Left colon (tissue), 2 donors: ENCODE measurements around the gene ZC3HAV1. TPM values are rescaled to one million over a fixed set of nuclear protein-coding genes. Genes with fewer than 3 reads are reported as not detected.
"Not testable (repeated sequence)": the region's sequence is repeated elsewhere in the genome, so short reads cannot be mapped to it uniquely, and the experiment has no call there.

Experiments
- ATAC-seq: fragments of 200-7000 bp; cut with Tn5 transposase; one replicate; pipeline ENCODE4 v1.9.1; 2020; ENCODE audit warnings: mild to moderate bottlenecking, moderate library complexity
- DNase-seq, 2 donors: peaks; one replicate each; pipeline ENCODE4 v3.0.0-alpha.2; 2020
- intact Hi-C, 2 donors: fragments of 100-400 bp; cut with DNase I in 1 of 2; cut with micrococcal nuclease in 1 of 2; formaldehyde crosslinking; loops; one replicate each; pipeline versions ENCODE4 v1.11.2 to v1.14.0; 2022; cut with DNase I, micrococcal nuclease
- long read RNA-seq: library from polyadenylated mRNA; unstranded; transcript quantifications from one replicate; pipeline ENCODE4 v2.0.0, GENCODE V29; 2021
- total RNA-seq, 2 donors: library from RNA; stranded (reverse); fragmentation: NEBNext Ultra II Directional; extraction: Animal tissue kit (Norgen Biotek cat#: 25700); gene quantifications; one replicate each; pipeline ENCODE4 v1.2.1, GENCODE V29; 2021
- donor health status: DM: no; HTN: no; CAD: no.
- donor health status: DM: yes; HTN: yes; CAD: no.

The ZC3HAV1 gene
- total RNA-seq: 10 to 100 TPM; 35.4 to 36.5 TPM
- long read RNA-seq, full-length matches to known transcripts: 3 of 18 reads
- long read RNA-seq, partial matches to known transcripts: 8 of 18 reads
- long read RNA-seq, other reads (novel, unspliced or antisense): 7 of 18 reads

DNA sequence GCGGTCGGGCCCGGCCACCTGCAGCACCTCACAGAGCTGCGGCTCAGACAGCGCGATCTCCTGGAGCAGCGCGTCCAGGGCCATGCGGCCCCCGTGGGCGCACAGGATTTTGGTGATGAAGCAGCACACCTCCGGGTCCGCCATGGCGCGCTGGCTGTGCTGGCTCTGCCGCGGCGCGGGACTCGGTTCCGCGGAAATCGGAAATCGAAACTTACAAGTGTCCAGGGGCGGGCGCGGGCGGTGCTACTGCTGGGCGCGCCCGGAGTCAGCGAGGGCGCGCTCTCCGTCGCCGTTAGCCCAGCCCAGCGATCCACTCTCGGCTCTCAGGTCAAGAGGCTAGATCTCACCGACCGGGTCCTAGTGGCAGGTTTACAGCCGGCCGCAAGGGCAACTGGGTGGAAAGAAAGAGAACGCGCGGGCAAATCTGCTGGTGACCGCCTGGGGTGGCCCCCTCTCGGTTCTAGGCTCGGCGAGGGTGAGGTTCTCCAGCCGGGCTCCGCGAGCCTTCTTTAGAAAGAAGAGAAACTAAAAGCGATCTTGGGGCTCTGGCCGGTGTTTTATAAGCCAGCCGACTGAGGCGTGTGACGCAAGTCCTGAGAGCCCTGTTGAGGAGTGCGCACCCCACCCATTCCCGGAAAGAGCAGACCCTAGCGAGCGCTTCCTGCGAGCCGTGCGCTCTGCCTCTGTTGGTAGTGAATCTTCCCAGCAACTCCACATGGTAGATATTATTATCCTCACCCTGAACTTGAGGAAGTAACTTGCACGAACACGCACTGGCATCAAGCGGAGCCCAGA, at the start of gene ZC3HAV1:
TSS of gene ZC3HAV1 (minus strand) at position 533 of the 795 bp plus-strand sequence. CDS start at position 144, 389 bp downstream.
- DNase-seq (peak; percentile 92 to 93), ATAC-seq (peak; percentile 90)
- intact Hi-C loops: no loop called here

DNA sequence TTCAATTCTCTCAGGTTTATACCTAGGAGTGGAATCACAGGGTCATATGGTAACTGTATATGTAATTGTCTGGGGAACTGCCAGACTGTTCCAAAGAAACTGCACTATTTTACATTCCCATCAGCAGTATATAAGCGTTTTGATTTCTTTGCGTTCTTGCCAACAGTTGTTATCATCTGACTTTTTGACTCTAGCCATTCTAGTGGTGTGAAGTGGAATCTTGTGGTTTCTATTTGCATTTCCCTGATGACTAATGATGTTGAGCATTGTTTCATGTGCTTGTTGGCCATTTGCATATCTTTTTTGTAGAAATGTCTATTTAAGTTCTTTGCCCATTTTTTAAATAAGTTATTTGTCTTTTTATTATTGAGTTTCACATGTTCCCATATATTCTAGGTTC, 44.3 kb upstream of the ZC3HAV1 start:
- no peak for ATAC-seq
- intact Hi-C loops: no loop called here
- DNase-seq: no peak

GRCh38 chr7:139152149-139152548, 42.6 kb upstream of the ZC3HAV1 start:
- intact Hi-C loops: no loop called here
- no peak for ATAC-seq

DNA sequence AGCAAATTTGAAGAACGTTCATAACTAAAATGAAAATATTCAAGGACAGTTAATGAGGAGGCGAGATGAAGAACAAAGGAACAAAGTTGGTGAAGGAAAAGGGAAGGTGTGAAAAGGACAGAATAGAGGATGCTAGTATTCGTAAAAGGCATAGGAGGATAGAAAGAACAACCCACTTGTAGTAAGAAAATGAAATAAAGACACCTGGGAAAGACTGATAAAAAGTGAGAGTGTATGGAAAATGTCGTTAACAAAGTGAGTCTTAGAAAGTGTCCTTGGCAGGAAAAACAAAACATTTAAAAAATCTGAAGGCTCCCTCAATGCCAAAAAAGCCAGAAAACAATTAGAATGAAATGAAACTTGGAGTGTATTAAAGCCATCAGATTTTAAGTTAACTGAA, 29.6 kb upstream of the ZC3HAV1 start:
- DNase-seq: no peak
- no peak for ATAC-seq
- intact Hi-C loops: no loop called here

More at GRCh38 chr7:139152149-139152548, 42.6 kb upstream of the ZC3HAV1 start:
- no peak for DNase-seq

DNA sequence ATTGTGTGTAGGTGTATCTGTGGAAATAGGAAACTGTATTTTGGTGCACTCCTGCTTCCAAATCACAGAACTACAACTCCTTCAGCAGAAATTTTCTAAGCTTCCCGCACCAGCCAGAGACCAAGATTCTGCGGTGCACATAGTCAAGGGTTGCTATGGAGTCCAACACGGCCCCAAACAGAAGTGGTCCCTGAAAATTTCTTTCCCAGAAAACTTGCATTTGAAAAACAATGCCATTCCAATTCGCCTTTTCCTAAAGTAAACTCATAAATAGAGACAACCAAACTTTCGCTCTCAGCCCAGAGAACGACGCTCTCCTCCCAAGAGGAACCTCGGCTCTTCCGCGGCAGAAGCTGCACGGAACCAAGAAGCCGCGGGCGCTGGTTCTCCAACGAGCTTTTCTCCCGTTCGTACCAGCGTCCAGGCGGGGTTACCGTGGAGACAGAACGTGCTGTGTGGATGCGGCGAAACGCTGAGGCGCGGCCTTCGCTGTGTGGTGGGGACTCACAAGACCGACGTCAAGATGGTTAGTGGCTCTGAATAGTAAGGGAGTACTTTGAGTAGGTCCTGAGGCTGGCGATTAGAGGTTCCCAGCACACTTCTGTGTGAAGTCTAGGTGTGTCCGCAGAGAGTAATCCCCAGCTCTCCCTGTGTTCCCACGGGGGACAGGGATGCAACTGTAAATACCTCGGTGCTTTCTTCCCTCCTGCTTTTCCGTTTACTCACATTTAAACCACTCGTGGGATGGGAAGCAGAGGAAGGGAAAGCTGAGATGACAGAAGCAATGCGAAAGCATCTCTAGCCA, 24.0 kb upstream of the ZC3HAV1 start:
- ATAC-seq (peak; percentile 99), DNase-seq (peak; percentile 82 to 89)
- intact Hi-C loops: no loop called here

GRCh38 chr7:139132887-139133286, 23.4 kb upstream of the ZC3HAV1 start:
- ATAC-seq: no peak
- intact Hi-C loops: no loop called here
- no peak for DNase-seq

DNA sequence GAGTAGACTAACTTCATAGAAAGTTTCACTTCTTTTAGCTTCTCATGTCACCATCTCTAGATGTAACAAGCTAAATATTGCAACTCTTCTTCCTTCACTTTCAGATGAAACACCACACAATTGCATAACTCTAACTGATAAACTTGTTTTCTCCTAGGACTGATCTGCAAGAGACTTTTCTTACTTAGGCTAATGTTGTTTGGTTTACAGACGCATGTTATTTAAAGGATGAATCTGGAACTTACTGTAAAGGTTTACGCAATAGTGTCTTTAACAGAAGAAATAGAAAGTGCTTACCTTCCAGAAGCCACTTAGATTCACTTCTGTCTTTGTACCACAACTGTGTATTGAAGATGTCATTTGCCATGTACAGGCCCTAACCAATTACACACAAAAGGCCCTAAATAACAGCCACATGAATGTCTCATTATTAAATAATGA, 22.1 kb upstream of the ZC3HAV1 start:
- no peak for ATAC-seq
- intact Hi-C loops: no loop called here
- no peak for DNase-seq

- DNase-seq, ATAC-seq, intact Hi-C loops: not testable (repeated sequence)
These were observed 20.3 kb upstream of the ZC3HAV1 start for GRCh38 chr7:139129814-139130213.

- DNase-seq (no peak), ATAC-seq (no peak)
- intact Hi-C loops: no loop called here
These were observed 18.1 kb upstream of the ZC3HAV1 start for GRCh38 chr7:139127648-139128047.

DNA sequence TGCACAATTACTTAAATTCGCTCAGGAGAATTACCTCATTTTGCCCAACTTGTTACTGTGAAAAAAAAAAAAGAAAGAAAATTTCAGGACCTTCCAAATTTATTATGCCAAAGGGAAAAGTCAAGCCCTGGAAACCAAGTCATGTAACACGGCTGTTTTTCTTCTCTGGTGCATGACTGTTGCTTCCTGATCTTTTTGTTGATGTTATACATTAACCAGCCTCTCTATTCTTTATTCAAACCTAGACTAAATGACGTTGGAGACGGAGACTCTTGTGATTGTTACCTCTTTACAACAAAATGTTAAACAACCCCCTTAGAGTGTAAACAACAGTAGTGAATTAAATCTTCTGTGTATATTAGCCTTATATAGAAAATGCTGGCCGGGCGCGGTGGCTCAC, 16.1 kb upstream of the ZC3HAV1 start:
- peak in 1 of 2 donors; percentile 26 for DNase-seq
- intact Hi-C loops: no loop called here
- ATAC-seq: peak; percentile 87

DNA sequence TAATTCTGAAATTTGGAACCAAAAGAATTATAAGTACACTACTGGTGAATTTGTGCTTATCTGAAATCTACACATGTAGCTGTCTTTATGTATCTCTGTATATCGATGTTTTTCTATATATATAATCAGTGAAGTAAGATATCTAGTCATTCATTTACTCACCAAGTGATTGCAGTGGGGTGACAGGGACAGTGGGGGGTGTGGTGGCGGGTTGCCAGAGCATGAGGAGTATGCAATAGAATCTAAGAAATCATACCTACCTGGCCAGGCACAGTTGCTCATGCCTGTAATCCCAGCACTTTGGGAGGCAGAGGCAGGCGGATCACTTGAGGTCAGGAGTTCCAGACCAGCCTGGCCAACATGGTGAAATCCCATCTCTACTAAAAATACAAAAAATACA, 15.5 kb upstream of the ZC3HAV1 start:
- intact Hi-C loops, ATAC-seq, DNase-seq: not testable (repeated sequence)

DNA sequence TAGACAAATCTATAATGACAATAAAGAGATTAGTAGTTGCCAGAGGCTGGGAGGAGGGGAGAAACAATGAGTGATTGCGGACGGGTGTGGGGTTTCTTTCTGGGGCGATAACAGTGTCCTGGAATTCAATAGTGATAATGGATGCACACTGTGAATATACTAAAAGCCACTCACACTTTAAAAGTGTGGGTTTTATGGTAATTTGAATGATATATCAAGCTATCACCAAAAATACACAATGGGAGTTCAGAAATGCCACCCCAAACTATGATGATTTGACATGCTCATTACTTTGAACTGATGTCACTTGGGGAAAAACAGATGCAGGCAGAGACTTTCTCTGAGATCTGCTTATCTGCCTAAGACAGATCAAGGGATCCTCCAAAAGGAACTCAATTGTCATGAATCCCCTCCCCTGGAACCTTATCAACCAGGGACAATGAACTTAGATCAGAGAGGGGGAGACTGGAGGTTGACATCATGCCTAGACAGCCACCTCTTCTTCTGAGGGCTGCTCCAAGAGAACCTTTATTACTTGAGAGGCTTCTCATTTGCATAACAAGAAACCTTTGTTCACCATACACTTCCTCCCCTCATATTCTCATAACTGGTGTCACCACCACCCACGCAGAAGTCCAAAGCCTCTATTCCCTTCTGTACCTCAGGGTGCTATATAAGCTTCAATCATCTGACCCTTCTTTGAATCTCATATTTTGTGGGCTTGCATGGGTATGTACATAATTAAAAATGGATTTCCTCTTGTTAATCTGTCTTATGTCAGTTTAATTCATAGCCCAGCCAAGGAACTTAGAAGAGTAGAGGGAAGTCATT, 14.8 kb upstream of the ZC3HAV1 start:
- intact Hi-C loops: no loop called here
- DNase-seq (no peak), ATAC-seq (peak; percentile 40)

GRCh38 chr7:139119486-139119849, 9.9 kb upstream of the ZC3HAV1 start:
- intact Hi-C loops: no loop called here
- DNase-seq (no peak), ATAC-seq (no peak)

DNA sequence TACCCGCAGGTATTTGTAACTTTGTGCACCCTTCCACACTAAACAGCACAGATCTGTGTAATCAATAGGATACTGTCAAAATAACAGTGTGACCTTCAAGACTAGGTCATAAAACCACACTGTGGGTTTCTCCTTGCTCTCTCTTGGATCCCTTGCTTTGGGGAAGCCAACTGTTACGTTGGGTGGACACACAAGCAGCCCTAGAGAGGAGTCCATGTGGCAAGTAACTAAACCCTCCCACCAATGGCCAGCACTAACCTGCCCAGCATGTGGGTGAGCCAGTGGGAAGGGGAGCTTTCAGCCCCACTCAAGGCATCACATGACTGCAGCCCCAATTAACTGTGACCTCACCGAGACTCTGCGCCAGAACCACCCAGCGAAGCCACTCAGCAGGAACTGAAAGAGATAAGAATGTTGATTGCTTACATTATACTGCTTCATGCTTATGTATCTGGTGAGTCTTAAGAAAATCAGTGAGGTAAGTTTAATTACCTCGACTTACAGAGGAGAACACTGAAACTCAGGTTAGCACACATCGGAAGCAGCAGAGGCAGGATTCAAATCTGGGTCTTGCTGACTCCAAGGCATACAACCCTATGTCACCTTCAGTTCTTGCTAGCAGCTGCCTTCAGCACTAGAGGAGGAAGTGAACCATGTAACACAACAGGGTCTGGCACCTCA, 9.4 kb upstream of the ZC3HAV1 start:
- DNase-seq: peak; percentile 65
- intact Hi-C loops: no loop called here
- ATAC-seq: peak; percentile 92

DNA sequence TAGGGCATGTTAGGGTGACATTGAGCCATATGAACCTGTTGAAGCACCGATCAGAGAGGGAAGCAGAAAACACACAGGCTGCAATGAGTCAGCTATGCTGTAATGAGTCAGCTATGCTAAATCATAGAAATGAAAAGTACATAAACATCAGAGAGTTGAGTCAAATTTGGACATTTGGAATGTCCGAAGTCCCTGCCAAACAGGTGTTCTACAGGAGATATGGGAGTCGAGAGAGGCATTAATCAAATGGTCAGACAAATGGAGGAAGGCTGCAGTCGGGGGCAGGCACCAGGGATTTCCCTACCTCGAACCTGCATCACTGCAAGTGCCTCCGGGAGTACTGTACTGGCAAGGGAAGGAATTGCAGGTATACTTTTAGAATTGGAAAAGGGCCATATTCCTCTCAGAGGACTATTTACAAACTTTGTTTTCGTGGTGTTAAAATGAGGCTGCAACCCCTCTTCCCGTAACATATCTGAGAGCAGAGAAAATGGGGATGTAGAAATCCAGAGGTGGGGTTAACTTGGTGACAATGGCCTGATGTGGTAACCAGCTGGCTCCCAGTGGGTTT, 8.8 kb upstream of the ZC3HAV1 start:
- intact Hi-C loops: no loop called here
- DNase-seq (no peak), ATAC-seq (peak; percentile 55)

GRCh38 chr7:139117599-139118233, 8.2 kb upstream of the ZC3HAV1 start:
- peak; percentile 34 for ATAC-seq
- intact Hi-C loops: no loop called here

GRCh38 chr7:139116999-139117398, 7.5 kb upstream of the ZC3HAV1 start:
- no peak for ATAC-seq
- DNase-seq: no peak
- intact Hi-C loops: no loop called here

More at GRCh38 chr7:139117599-139118233, 8.2 kb upstream of the ZC3HAV1 start:
- DNase-seq: no peak

DNA sequence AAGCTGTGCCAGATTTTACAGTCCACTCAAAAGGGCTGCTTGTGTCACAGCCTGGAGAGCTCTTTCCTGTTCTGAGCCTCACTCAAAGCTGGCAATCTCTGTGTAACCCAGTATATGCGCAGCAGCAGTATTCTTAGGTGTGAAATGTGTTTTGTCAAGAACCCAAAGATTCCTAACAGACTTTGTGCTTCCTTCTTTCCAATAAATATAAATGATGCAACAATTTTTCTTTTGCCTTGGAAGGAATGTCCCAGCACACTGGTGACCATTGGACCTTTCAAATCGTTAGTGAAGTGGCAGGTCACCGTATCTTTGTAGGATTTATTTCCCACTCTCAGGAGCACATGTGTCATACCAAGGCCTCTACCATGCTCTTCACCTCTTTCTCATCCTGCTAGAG, 5.6 kb upstream of the ZC3HAV1 start:
- intact Hi-C loops: no loop called here
- ATAC-seq: no peak
- no peak for DNase-seq
